ENCODE measurements around the gene PAK4.

GRCh38 chr19:39112338-39112890, 13.2 kb upstream of the PAK4 start:
- TF ChIP-seq GTF2F1 (IDR thresholded peaks at IDR 0.05; ENCODE audit: low read length) (no peak), ZNF382 (CRISPR knock-in tag; IDR thresholded peaks at IDR 0.05; ENCODE audit: borderline replicate concordance) (no peak), ZNF670 (CRISPR knock-in tag; IDR thresholded peaks at IDR 0.05; ENCODE audit: borderline replicate concordance) (no peak), THYN1 (CRISPR knock-in tag; IDR thresholded peaks at IDR 0.05; ENCODE audit: borderline replicate concordance, low read depth) (no peak), RFX3 (CRISPR knock-in tag; IDR thresholded peaks at IDR 0.05) (no peak), FOXC1 (CRISPR knock-in tag; IDR thresholded peaks at IDR 0.05; ENCODE audit: borderline replicate concordance) (no peak), PBX3 (CRISPR knock-in tag; IDR thresholded peaks at IDR 0.05; ENCODE audit: borderline replicate concordance) (no peak), GMEB1 (CRISPR knock-in tag; IDR thresholded peaks at IDR 0.05; ENCODE audit: borderline replicate concordance) (no peak), ZNF121 (CRISPR knock-in tag; IDR thresholded peaks at IDR 0.05) (no peak), REST (IDR thresholded peaks at IDR 0.05; ENCODE audit: borderline replicate concordance in 1 of 2, low read depth in 1 of 2, low read length in 2 of 2) (no peak), JUNB (CRISPR knock-in tag; IDR thresholded peaks at IDR 0.05; ENCODE audit: borderline replicate concordance) (no peak), ZFP36 (IDR thresholded peaks at IDR 0.05; ENCODE audit: borderline replicate concordance, low read depth, low read length, partially characterized antibody) (no peak), ZNF616 (CRISPR knock-in tag; IDR thresholded peaks at IDR 0.05; ENCODE audit: low read depth) (no peak), CTCF (CRISPR knock-in tag; IDR thresholded peaks at IDR 0.05) (no peak)

Data from HepG2 (cell line).